ENCODE results near the gene PRRT1B.

The PRRT1B gene

DNA sequence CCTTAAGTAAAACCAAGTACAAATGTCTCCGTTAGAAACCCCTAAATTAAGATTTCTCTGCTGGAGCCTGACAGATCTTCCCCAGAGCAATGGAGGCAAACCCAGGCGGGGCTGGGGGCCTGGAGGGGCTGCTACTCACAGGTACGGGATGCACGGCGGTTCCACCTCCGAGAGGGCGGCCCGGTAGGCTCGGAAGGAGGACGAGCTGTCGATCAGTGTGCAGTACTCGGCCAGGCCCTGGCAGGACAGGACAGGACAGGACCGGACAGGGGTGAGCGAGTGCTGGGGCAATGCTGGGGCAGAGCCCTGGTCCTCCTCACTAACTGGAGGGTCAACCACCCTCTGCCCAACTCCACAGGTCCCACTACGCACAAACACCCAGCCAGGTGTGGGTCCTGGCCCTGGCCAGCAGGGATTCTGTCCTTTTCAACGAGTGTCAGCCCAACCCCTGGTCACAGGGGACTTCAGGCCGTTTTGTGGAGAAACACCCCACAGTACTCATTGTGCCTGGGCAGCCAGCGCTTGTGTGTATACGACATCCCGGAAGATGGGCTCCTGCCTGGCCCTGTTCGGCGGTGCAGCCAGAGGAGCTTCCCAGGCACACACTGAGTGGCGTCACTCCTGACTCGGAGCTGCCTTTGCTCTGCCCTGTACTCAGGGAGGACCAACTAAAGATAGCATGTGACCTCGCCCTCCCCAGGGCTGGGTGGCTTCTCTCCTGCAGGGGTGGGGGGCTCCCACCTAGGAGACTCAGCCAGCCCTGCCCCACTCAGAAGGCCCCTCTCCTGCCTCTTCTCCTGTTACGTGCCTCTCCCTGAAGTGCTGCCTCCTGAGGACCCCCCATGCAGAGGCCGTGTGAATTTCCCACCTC, 37.4 kb downstream of the PRRT1B start:
- DNase-seq: no peak

DNA sequence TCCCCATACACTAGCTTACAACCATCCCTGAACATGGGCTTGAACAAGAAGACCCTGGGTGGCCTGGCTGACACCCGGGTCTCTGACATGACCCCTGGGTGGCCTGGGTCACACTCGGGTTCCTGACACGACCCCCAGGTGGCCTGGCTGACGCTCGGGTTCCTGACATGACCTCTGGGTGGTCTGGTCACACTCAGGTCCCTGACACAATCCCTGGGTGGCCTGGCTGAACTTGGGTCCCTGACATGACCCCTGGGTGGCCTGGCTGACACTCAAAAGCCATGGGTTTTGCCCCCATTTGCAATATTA, 38.0 kb downstream of the PRRT1B start:
- DNase-seq: no peak

- no peak for DNase-seq
These were observed 38.7 kb downstream of the PRRT1B start for GRCh38 chr9:131583836-131584555.

- no peak for DNase-seq
These were observed 39.5 kb downstream of the PRRT1B start for GRCh38 chr9:131584858-131585257.

DNA sequence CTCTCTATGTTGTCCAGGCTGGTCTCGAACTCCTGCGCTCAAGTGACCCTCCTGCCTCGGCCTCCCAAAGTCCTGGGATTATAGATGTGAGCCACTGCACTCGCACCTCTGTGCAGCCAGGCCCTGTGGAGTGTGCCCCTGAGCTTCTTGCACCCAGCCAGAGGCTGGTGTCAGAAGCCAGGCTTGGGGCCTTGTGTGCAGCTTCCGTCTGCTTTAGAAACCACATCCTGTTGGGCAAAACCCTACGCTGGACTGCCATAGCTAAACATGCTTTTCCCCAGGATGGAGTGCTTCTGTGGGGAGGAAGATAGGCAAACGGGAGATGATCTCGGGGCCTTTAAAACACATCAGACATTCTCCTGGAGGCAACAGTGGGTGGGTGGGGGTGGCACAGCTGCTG, 40.1 kb downstream of the PRRT1B start:
- no peak for DNase-seq

GRCh38 chr9:131587331-131587730, 42.0 kb downstream of the PRRT1B start:
- no peak for DNase-seq

DNA sequence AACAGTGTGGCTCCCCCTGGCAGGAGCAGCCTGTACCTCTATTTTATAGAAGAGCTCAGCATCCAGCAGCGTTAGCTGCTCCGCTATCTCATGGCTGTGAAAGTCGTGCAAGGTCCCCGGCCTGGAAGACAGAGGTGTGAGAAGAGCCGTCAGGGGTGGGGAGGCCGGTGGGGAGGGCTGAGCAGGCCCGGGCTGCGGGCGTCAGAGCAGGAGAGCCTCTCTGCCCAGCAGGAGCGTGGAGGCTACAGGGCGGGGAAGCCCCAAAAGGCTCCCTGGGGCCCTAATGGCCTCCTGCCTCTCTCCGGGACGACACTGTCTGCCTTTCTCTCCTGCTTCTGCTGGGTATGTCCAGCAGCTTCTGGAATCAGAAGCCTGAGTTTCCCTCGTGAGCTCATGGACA, 42.6 kb downstream of the PRRT1B start:
- no peak for DNase-seq

DNA sequence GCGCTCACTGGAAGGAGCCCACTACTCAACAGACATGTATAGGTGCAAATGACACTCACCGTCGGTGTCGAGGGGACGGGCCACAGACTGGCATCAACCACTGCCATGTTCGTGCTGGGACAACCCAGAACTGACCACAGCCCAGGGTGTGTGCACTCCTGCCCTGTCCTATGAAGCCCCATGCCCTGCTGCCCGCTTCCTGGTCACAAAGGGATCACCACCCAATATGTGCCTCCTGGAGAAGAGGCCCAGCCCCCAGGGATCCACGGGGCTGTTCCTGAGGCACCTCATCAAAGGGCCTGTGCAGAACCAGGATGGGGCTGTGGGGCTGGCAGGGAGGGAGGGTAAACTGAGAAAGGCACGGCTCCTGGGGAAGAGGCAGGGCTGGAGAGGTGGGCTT, 43.1 kb downstream of the PRRT1B start:
- DNase-seq: no peak

GRCh38 chr9:131589124-131589711, 43.9 kb downstream of the PRRT1B start:
- DNase-seq: no peak

DNA sequence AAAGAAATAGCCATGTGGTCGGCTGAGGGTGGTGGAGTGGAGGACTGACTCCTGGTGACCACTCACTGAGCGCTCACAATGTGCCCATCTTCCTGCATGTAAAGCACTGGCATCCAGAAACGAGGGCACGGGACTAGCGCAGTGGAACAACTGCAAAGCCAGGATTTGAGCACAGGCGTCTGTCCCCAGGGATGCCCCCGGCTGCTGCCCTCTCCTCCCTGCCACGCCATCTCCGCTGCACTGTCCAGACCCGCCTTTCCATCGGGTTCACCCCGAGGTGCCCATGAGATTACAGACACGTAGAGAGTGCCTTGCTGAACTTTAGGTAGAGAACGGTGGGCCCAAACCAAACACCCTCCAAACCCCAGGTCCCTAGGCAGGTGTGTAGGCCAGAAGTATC, 44.7 kb downstream of the PRRT1B start:
- no peak for DNase-seq

DNA sequence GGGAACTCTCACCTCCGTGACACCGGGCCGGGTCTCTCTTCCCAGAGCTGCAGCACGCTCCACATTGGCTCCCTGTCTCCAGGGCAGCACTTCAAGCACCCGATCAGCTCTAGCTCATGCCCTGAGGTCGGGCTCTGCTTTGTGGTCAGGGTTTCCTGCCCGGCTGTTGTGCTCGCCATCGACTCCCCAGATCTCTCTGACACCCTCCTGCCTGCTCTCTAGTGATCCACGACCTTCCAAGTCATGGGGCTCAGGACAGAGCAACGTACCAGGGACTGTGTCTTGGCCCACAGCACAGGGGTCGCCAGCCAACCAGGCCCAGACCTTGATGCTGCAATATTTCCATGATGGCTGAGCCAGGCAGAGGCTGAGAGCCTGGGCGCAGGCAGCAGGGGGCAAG, 45.1 kb downstream of the PRRT1B start:
- no peak for DNase-seq

DNA sequence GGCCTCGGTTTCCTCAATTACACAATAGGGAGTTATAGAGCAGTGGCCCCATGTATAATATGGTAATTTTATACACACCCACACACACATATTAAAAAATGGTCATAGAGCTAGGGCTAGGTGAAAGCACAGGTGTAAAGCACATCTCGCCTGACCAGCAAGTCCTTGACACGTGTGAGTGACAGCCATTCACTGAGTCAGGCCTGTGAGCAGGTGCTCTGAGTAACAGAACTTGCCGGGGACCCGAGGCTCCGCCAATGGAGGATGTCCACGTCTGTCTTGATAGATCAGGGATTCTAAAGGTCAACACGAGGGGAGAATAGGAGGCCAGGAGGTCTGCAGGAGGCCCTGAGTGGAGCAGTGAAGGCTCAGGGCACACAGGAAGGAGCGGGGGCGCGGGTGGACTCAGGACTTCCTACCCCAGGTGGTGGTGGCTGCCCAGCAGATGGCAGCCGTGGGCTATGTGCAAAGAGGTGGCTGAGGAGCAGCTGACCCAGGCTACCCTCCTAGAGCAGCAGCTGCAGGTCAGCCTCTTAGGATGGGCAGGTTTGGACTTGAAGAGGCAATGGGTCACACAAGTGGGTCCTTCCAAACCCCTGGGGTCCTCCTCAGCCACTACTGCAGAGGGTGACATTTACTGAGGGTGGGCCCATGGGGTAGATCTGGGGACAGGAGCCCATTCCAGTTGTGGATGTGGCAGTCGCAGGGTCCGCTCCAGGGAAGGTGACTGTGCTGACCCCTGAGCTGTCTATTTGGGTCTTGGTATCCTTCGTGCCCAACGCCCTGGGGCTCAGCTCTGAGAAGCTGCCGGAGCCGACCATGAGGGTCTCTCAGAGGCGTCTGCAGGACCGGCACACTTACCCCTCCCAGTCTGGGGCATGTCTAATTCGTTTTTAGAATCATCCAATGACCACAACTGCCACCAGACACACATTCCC, 45.9 kb downstream of the PRRT1B start:
- DNase-seq: peak; percentile 70 to 72

DNA sequence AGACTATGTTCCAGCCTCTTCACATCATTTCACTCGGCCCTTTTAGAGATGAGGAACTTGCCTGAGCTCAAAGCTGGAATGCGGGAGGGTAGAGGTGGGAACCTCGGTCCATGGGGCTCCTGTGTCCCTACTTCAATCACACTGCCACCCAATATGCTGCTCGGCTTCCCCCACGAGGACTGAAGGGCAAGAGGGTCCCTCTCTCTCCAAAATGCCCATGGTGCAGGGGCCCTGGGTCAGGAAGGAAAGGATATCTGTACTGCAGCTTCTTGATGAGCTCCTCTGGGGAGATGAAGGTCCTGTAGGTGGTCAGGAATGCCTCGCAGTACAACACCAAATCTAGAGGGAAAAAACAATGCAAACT, 46.5 kb downstream of the PRRT1B start:
- DNase-seq: no peak

DNA sequence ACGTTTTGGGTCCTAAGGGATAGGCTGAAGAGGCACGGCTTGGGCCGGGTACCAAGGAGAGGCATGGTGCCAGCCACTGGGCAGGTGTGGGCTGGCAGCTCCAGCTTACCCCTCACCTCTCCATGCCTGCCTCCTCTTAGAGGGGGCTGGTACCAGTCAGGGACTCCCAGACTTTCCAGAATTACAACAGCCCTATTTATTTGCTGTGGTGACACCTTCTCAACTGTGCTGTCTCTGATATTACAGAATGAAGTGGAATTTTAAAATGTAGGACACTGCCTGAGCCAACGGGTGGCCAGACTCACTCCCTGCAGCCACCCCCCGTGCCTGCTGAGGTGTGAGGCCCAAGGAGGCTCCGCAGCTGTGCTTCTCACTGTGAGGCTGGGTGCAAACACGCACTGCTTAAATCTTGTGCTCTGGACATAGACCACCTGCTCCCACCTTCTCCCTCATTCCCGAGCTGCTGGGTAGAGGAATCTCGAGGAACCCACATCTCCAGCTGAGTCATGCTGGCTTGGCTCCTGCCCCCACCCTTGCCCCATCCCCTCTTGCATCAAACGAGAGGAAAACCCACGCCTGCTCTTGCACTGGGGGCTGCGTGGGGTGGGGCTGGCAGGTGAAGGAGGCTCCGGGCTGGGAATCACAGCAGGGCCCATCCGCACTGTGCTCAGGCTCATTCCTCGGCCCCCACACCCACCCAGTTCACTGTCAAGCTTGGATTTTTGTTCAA, 47.9 kb downstream of the PRRT1B start:
- DNase-seq: no peak

GRCh38 chr9:131593936-131594665, 48.8 kb downstream of the PRRT1B start:
- DNase-seq: no peak

GRCh38 chr9:131594906-131595665, 49.8 kb downstream of the PRRT1B start:
- no peak for DNase-seq

DNA sequence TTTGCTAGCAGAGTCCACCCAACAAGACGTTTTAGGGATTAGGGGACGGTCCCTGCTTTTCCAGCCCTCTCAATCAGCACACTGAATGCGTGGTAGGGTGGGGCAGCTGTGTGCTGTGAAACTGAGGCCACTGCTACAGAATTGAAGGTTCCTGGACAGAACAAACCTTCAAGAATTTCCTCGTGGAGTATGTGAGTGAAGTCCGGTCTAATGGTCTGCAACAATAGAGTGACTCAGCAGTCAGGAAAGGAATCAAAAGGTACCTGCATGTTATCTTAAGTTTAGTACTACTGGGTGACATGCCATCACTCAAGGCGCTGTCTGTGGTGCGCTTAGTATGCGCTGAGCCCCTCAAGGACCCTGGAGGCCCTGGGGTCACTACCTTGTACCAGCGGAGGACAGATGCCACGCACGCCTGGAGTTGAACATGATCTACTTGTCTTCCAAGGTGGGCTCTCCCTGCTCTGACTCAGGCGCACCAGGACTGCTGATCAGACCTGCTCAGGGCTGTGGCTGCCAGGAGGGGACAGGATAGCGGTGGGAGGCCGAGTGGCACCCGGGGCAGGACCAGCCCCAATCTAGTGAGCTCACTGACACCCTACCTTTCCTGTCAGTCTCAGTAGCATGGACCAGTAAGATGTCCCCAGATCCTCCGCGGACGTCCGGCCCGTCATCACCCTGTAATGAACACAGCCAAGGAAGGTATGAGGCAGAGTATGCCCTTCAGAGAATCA, 50.5 kb downstream of the PRRT1B start:
- no peak for DNase-seq

GRCh38 chr9:131596430-131596743, 51.1 kb downstream of the PRRT1B start:
- no peak for DNase-seq

DNA sequence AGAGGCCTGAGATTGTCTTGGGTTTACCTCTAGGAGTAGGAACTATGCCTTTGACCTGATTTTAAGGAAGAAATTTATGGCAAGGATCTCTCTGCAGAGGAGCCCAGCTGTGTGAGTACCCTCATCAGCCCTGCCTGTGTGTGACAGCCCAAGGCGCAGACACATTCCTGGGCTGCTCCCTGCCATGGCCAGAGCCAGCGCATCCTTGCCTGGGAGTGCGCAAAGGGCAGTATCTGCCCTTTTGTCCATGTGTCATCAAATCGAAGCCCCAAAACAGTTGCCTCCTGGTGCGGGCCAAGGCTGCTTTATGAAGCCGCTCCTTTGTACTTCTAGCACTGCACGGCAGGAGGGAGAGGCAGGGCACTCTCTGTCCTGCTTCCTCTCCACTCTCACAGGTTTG, 51.9 kb downstream of the PRRT1B start:
- DNase-seq: no peak

DNA sequence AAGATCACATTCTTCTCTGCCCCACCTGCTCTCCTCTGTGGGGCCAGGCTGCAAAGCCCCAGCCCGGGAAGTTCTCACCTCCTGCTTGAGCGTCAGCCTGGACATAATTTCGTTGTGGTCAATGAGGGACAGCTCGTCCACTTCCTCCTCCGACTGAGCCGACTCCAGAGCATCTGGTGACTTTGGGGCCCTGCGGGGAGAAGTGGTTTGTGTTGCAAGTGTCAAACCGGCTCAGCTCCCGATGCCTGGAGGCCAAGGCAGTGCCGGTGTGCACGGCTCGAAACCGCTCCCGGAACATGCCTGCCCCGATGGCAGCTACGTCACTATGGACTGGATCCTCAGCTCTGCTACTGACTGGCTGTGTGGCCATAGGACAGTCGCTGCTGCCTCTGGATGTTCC, 52.8 kb downstream of the PRRT1B start:
- no peak for DNase-seq
